ES-I3 (cell line): ENCODE data around the gene CRLF2.
"Not testable (repeated sequence)": the region's sequence is repeated elsewhere in the genome, so short reads cannot be mapped to it uniquely, and the experiment has no call there.

Experiments used
- H3K36me3 ChIP-seq: 2 replicates; pipeline ENCODE4 v1.6.1; 2013; ENCODE audit warnings: mild to moderate bottlenecking, low read length, control low read depth, moderate library complexity; ENCODE audit not compliant: insufficient read depth
- H3K4me1 ChIP-seq: 2 replicates; pipeline ENCODE4 v1.6.1; 2013; ENCODE audit warnings: mild to moderate bottlenecking, control low read depth, low read length; ENCODE audit not compliant: insufficient read depth
- H3K9ac ChIP-seq: 2 replicates; pipeline ENCODE4 v1.6.1; 2013; ENCODE audit warnings: low read depth, mild to moderate bottlenecking, low read length, moderate library complexity
- H3K9me3 ChIP-seq: 2 replicates; pipeline ENCODE4 v1.6.1; 2013; ENCODE audit warnings: mild to moderate bottlenecking, low read length, moderate library complexity; ENCODE audit not compliant: control insufficient read depth, insufficient read depth

CRLF2 gene

DNA sequence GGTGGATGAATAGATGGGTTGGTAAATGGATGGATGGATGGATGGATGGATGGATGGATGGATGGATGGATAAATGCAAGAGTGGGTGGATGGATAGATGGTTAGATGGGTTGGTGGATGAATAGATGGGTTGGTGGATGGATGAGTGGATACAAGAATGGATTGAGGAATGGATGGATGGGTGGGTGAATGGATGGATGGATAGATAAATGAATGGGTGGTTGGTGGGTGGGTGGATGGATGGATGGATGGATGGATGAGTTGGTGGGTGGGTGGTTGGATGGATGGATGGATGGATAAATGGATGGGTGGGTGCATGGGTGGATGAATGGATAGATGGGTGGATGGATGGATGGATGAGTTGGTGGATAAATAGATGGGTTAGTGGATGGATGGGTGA lies 13.8 kb upstream of the CRLF2 start:
- no peaks in the 10 kb centered on the region for H3K36me3 ChIP-seq
- peaks cover 6% of the 10 kb centered on the region; the same call in 1 of the 2 replicates for H3K9me3 ChIP-seq
- no peak overlapping the region for H3K9ac ChIP-seq
- peaks cover 6% of the 10 kb centered on the region; the same call in 1 of the 2 replicates for H3K4me1 ChIP-seq

DNA sequence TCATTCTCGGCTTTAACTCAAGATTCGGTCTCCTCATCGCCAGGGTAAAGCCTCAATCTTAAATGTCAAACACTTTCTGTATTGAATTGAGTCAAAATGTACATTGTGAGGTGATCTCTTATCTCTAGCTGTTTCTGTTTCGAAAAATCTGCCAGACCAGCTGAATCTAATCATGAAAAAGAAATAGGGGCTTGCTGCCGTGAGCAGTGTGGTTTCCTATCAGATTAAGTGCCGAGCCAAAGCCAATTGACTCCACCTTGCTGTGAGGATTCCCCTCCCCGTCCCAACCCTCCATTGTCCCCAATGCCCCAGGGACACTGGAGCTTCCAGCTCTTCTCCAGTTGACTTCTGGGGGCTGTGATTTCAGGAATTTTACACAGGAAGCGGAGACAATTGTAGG lies 12.5 kb upstream of the CRLF2 start:
- peak overlapping the region; percentile 36; the same call in 1 of the 2 replicates for H3K9ac ChIP-seq
- peaks cover 6% of the 10 kb centered on the region; the same call in 1 of the 2 replicates for H3K9me3 ChIP-seq
- peaks cover 6% of the 10 kb centered on the region; the same call in 1 of the 2 replicates for H3K4me1 ChIP-seq
- H3K36me3 ChIP-seq, result no peaks in the 10 kb centered on the region

DNA sequence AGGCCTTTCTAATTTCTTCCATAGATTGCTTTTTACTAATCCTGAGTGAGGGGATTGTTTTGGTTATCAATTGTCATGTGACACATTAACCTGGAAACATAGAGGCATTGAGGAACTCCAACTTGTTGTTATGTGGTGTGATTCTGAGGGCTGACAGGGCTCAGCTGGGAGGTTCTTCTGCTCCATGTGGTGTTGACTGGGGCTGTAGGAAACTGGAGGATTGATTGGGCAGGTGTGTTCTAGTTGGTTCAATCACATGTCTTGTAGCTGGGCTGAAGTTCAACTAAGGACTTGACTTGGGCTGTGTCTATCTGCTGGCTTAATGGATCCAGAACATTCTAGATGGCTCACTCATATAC lies 10.8 kb upstream of the CRLF2 start:
- 0 out of 2 replicates have a peak, but pooled peaks cover 6% of the 10 kb centered on the region for H3K9me3 ChIP-seq
- no peak overlapping the region for H3K9ac ChIP-seq
- H3K36me3 ChIP-seq, result no peaks in the 10 kb centered on the region
- peaks cover 6% of the 10 kb centered on the region; the same call in 1 of the 2 replicates for H3K4me1 ChIP-seq

DNA sequence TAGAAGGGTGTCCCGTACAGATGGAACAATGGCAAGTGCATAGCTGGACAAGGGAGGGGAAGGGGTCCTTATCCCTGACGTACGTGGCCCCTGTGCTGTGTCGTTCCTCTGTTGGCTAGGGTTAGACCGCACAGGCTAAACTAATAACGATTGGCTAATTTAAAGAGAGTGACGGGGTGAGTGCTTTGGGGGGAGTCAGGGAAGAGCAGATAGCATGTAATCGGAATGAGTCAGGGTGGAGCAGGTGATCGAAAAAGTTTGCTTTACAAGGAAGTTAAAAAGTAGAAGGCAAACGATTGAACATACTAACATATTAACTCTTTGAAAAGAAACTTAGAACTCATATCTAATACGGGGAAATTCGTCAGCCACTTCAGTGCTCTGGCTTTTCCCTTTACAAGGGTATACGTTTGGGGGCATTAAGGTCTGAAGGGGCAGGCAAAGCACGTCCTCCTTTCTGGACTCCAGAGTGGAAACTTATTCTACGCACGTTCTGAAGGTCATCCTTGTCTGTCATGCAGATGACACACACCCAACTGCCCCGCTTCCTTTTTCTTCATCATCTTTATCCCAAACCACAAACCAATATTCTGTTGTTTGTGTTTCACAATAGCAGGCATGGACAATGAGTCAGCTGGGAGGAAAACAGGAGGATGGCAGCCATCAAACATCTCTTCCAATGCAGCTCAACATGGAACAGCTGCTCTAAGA lies 10.2 kb upstream of the CRLF2 start:
- H3K36me3 ChIP-seq, result no peaks in the 10 kb centered on the region
- no peak overlapping the region for H3K9ac ChIP-seq
- 0 out of 2 replicates have a peak, but pooled peaks cover 6% of the 10 kb centered on the region for H3K9me3 ChIP-seq
- peaks cover 6% of the 10 kb centered on the region; the same call in 1 of the 2 replicates for H3K4me1 ChIP-seq

DNA sequence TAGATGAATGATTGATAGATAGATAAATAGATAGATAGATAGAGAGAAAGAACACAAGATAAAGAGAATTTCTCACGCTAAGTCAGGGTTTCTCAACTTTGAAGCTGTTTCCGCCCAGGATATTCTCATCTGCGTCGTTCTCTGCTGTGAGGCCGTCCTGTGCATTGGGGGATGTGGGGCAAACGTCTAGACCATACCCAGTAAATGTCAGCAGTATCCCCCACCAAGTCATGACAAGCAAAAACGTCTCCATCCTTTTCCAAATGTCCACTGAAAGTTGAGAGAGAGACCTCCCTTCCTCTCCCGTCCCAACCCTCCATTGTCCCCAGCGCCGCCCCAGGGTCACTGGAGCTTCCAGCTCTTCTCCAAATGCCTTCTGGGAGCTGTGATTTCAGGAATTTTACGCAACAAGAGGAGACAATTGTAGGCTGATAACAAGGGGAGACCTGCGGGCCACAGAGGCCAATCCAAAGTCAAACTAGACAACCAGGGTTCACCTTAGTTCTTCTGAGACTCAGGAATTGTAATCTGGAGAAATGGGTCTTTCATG lies 8.9 kb upstream of the CRLF2 start:
- H3K9me3 ChIP-seq, result 0 out of 2 replicates have a peak, but pooled peaks cover 6% of the 10 kb centered on the region
- no peak overlapping the region for H3K9ac ChIP-seq
- peaks cover 6% of the 10 kb centered on the region; the same call in 1 of the 2 replicates for H3K4me1 ChIP-seq
- no peaks in the 10 kb centered on the region for H3K36me3 ChIP-seq

DNA sequence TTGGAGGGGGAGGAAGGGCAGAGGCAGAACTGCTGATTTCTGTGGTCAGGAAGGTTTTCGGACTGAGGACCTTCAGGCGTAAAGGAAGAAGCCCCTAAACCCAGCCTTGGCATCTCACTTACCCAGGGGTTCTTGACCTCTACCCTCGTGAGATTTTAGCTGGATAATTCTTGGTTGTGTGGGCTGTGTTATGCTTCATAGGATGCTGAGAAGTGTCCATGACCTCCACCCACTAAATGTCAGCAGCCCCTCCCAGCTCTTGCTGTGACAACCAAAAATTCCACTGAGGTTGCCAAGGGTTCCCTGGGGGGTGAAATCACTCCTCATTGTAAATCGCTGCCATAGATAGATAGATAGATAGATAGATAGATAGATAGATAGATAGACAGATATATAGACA lies 5.8 kb upstream of the CRLF2 start:
- H3K9me3 ChIP-seq, result 0 out of 2 replicates have a peak, but pooled peaks cover 6% of the 10 kb centered on the region
- H3K4me1 ChIP-seq, result no peaks in the 10 kb centered on the region
- H3K36me3 ChIP-seq, result no peaks in the 10 kb centered on the region
- H3K9ac ChIP-seq, result no peak overlapping the region

DNA sequence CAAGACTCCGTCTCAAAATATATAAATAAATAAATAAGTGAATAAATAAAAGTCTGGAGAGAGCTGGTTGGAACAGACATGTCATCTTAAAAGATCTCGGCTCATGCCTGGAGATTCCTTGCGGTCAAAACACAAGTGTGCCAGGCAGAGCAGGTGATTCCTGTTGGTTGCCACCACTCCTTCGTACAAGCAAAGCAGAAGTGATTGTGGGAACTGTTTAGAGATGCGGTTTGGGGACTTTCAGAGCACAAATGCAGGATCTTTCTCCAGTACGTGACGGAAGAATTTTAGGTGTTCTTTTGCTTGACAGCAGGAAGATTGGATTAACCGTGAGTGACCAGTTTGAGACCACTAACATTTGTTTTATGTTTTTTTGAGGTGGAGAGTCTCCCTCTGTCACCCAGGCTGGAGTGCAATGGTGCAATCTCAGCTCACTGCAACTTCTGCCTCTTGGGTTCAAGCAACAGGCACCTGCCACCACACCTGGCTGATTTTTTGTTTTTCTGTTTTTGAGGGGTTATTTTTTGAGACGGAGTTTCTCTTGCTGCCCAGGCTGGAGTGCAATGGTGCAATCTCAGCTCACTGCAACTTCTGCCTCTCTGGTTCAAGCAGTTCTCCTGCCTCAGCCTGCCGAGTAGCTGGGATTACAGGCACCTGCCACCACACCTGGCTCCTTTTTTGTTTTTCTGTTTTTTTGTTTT lies 2.8 kb upstream of the CRLF2 start:
- H3K9ac ChIP-seq, result no peak overlapping the region

DNA sequence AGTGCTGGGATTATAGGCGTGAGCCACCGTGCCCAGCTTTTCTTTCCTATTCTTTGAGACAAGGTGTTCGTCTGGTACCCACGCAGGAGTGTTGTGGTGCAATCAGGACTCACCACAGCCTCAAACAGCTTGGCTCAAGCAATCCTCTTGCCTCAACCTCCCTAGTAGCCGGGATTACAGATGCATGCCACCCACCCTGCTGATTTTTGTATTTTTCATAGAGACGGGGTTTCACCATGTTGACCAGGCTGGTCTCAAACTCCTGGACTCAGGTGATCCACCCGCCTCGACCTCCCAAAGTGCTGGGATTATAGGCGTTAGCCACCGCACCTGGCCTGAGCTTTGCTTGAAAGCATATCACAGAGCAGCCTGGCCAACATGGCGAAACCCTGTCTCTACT lies 1.5 kb upstream of the CRLF2 start:
- Histone ChIP-seq H3K4me1 (no peaks in the 10 kb centered on the region), H3K36me3 (no peaks in the 10 kb centered on the region), H3K9ac (no peak overlapping the region), H3K9me3 (no peaks in the 10 kb centered on the region)

More for the DNA sequence above, 2.8 kb upstream of the CRLF2 start:
- Histone ChIP-seq H3K9me3 (no peaks in the 10 kb centered on the region), H3K36me3 (no peaks in the 10 kb centered on the region), H3K4me1 (no peaks in the 10 kb centered on the region)

DNA sequence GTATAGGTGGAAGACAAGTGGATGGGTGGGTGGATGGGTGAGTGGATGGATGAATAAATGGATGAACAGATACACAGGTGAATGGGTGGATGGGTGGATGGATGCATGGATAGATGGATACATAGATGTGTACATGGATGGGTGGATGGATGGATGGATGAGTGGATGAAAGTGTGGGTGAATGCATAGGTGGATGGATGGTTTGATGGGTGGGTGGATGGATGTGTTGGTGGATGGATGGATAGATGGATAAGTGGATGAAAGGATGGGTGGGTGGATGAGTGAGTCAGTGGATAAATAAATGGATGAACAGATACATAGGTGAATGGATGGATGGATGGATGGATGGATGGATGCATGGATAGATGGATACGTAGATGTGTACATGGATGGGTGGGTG lies 1.6 kb downstream of the CRLF2 start:
- Histone ChIP-seq H3K9me3 (no peaks in the 10 kb centered on the region), H3K9ac (no peak overlapping the region), H3K36me3 (no peaks in the 10 kb centered on the region), H3K4me1 (no peaks in the 10 kb centered on the region)

DNA sequence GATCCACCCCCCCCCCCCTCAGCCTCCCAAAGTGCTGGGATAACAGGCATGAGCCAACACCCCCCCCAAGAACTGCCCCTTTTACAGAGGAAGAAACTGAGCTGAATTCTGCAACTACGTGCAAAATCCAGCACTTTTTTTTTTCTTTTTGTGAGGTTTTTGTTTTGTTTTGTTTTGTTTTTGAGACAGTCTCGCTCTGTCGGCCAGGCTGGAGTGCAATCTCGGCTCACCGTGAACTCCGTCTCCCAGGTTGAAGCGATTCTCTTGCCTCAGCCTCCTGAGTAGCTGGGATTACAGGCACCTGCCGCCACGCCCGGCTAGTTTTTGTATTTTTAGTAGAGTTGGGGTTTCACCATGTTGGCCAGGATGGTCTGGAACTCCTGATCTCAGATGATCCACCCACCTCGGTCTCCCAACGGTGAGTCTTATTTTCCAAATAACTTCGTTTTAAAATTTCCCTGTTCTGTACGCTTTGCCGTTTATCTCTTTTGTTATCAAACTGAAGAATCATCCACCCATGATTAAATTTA lies 4.9 kb downstream of the CRLF2 start:
- Histone ChIP-seq H3K9me3 (no peaks in the 10 kb centered on the region), H3K4me1 (no peaks in the 10 kb centered on the region), H3K9ac (no peak overlapping the region), H3K36me3 (no peaks in the 10 kb centered on the region; the same call in 1 of the 2 replicates)

DNA sequence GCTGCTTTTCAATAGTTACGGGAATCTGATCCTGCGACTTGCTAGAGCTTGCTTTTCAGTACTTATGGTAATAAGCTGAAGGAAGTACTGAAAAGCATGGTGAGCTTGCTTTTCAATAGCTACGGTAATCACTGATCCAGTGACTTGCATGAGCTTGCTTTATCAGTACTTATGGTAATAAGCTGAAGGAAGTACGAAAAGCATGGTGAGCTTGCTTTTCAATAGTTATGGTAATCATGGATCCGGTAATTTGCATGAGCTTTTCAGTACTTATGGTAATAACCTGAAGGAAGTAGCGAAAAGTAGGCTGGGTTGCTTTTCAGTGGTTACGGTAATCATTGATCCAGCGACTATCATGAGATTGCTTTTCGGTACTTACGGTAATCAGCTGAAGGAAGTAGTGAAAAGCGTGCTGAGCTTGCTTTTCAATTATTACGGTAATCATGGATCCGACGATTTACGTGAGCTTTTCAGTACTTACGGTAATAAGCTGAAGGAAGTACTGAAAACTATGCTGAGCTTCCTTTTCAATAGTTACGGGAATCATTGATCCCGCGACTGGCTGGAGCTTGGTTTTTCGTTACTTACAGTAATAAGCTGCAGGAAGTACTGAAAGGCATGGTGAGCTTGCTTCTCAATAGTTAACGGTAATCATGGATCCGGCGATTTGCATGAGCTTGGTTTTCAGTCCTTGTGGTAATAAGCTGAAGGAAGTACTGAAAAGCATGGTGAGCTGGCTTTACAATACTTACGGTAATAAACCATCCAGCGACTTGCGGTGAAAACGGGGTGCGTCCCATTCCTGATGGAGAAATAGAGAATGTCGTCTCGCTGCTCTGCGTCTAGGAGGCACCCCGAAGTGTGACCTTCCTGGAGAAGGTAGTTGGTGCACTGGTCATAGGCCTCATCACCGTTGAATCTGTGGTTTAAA lies 6.5 kb downstream of the CRLF2 start:
- H3K9ac ChIP-seq, result peak overlapping the region; percentile 54
- no peaks in the 10 kb centered on the region for H3K9me3 ChIP-seq
- H3K36me3 ChIP-seq, result no peaks in the 10 kb centered on the region; the same call in 1 of the 2 replicates
- no peaks in the 10 kb centered on the region for H3K4me1 ChIP-seq

DNA sequence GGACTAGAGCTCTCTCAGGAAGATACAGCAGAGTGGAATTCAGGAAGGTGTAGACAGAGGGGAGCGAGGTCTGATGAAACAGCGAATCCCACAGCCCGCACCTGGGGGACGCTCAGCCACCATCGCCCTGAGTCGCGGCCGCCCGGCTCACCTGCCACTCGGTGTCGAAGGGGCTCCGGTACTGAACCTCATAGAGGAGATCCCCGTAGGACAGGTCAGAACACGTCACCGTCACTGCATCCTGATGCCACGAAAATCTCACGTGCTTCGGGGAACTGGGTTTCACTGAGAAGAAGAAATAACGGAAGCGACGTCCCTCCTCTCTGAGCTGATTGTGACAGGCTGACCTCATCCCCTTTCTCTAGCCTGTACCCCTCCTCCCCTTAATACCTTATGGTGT lies 10.2 kb downstream of the CRLF2 start:
- no peaks in the 10 kb centered on the region; the same call in 1 of the 2 replicates for H3K36me3 ChIP-seq
- no peaks in the 10 kb centered on the region for H3K9me3 ChIP-seq
- no peak overlapping the region for H3K9ac ChIP-seq
- H3K4me1 ChIP-seq, result no peaks in the 10 kb centered on the region

DNA sequence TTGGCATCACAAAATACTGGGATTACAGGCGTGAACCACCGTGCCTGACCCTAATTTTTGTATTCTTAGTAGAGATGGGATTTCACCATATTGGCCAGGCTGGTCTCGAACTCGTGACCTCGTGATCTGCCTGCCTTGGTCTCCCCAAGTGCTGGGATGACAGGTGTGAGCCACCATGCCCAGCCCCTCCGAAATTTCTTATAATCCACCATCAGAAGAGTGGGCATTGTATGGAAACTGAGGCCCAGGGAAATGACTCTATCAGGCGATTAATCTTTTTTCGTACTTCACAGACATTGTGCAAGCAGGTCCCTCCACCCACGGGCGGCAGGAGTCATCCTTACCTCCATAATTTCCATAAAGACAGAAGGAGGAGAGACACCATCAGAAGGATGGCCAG lies 16.0 kb downstream of the CRLF2 start:
- H3K9me3 ChIP-seq, result no peaks in the 10 kb centered on the region
- H3K36me3 ChIP-seq, result no peaks in the 10 kb centered on the region
- no peaks in the 10 kb centered on the region for H3K4me1 ChIP-seq
- H3K9ac ChIP-seq, result no peak overlapping the region

DNA sequence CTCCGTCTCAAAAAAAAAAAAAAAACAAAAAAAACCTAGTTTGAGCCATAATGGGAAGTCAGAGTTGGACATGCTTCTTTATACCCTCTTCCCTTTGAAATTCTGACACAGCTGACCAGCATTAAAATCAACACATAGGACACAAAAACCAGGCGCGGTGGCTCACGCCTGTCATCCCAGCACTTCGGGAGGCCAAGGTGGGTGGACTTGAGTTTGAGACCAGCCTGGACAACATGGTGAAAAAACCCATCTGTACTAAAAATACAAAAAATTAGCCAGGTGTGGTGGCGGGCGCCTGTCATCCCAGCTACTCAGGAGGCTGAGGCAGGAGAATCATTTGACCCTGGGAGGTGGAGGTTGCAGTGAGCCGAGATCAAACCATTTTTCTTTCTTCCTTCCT lies 20.3 kb downstream of the CRLF2 start:
- H3K9ac ChIP-seq, H3K36me3 ChIP-seq, H3K4me1 ChIP-seq, H3K9me3 ChIP-seq: not testable (repeated sequence)
